Large intestine (tissue), 12 donors: ENCODE measurements around the gene STK24. TPM values are rescaled to one million over a fixed set of nuclear protein-coding genes. Genes with fewer than 3 reads are reported as not detected.
"Not testable (repeated sequence)": the region's sequence is repeated elsewhere in the genome, so short reads cannot be mapped to it uniquely, and the experiment has no call there.

ENCODE experiments used
- DNase-seq, 2 donors: peaks; one replicate each; pipeline versions ENCODE4 v3.0.0 to v3.0.0-alpha.2; 2013
- H3K27ac ChIP-seq: one replicate; pipeline ENCODE4 v1.5.1; 2013; ENCODE audit warnings: low read length
- H3K27me3 ChIP-seq: 2 replicates; pipeline ENCODE4 v1.6.1; 2013; ENCODE audit warnings: low read length; ENCODE audit not compliant: control insufficient read depth, insufficient read depth
- H3K36me3 ChIP-seq: 2 replicates; pipeline ENCODE4 v1.6.1; 2013; ENCODE audit warnings: low read length; ENCODE audit not compliant: control insufficient read depth, insufficient read depth
- H3K4me1 ChIP-seq: one replicate; pipeline ENCODE4 v1.6.1; 2013; ENCODE audit warnings: low read length; ENCODE audit not compliant: control insufficient read depth, insufficient read depth
- H3K4me3 ChIP-seq: one replicate; pipeline ENCODE4 v1.5.1; 2013; ENCODE audit warnings: low read length
- H3K9me3 ChIP-seq: one replicate; pipeline ENCODE4 v1.6.1; 2013; ENCODE audit warnings: mild to moderate bottlenecking, low read depth, low read length, moderate library complexity; ENCODE audit not compliant: control insufficient read depth
- WGBS: methylation state at CpG from one replicate; pipeline ENCODE4 v1.1.5; 2013; ENCODE audit warnings: low lambda C conversion rate; ENCODE audit not compliant: insufficient coverage; 5-methylcytosine and 5-hydroxymethylcytosine counted together
- long read RNA-seq, 11 donors: transcript quantifications; one replicate each; lab custom pipeline, GENCODE V29; 2026
- polyA plus RNA-seq: library from polyadenylated mRNA; unstranded; fragments of 120-200 nt; gene quantifications from one replicate; pipeline ENCODE4 v1.2.1, GENCODE V29; 2013

STK24 gene
- polyA plus RNA-seq: 119 TPM
- long read RNA-seq, donor 1, full-length matches to known transcripts: 9 of 9 reads
- long read RNA-seq, donor 1, partial matches to known transcripts: 0 of 9 reads
- long read RNA-seq, donor 1, other reads (novel, unspliced or antisense): 0 of 9 reads
- long read RNA-seq, donor 2, full-length matches to known transcripts: 31 of 60 reads
- long read RNA-seq, donor 2, partial matches to known transcripts: 29 of 60 reads
- long read RNA-seq, donor 2, other reads (novel, unspliced or antisense): 0 of 60 reads
- long read RNA-seq, donor 3: 0 reads
- long read RNA-seq, donor 4, partial matches to known transcripts: 7 of 8 reads
- long read RNA-seq, donor 4, other reads (novel, unspliced or antisense): 0 of 8 reads
- long read RNA-seq, donor 5, full-length matches to known transcripts: 9 of 9 reads
- long read RNA-seq, donor 5, partial matches to known transcripts: 0 of 9 reads
- long read RNA-seq, donor 5, other reads (novel, unspliced or antisense): 0 of 9 reads
- long read RNA-seq, donor 6, full-length matches to known transcripts: 38 of 125 reads
- long read RNA-seq, donor 6, partial matches to known transcripts: 87 of 125 reads
- long read RNA-seq, donor 6, other reads (novel, unspliced or antisense): 0 of 125 reads
- long read RNA-seq, donor 7, full-length matches to known transcripts: 9 of 38 reads
- long read RNA-seq, donor 7, partial matches to known transcripts: 29 of 38 reads
- long read RNA-seq, donor 7, other reads (novel, unspliced or antisense): 0 of 38 reads
- long read RNA-seq, donor 8, full-length matches to known transcripts: 34 of 57 reads
- long read RNA-seq, donor 8, partial matches to known transcripts: 23 of 57 reads
- long read RNA-seq, donor 8, other reads (novel, unspliced or antisense): 0 of 57 reads
- long read RNA-seq, donor 9, full-length matches to known transcripts: 19 of 34 reads
- long read RNA-seq, donor 9, partial matches to known transcripts: 15 of 34 reads
- long read RNA-seq, donor 9, other reads (novel, unspliced or antisense): 0 of 34 reads
- long read RNA-seq, donor 10, full-length matches to known transcripts: 39 of 44 reads
- long read RNA-seq, donor 10, partial matches to known transcripts: 5 of 44 reads
- long read RNA-seq, donor 10, other reads (novel, unspliced or antisense): 0 of 44 reads
- long read RNA-seq, donor 11, full-length matches to known transcripts: 19 of 40 reads
- long read RNA-seq, donor 11, partial matches to known transcripts: 21 of 40 reads
- long read RNA-seq, donor 11, other reads (novel, unspliced or antisense): 0 of 40 reads

- WGBS: no CpG with 5 or more reads among the region's 103 CpGs
- H3K27ac ChIP-seq: peak within 1 kb of the TSS; percentile 97
- peak within 1 kb of the TSS; percentile 78 for H3K4me3 ChIP-seq
- H3K9me3 ChIP-seq: no peaks in the 10 kb centered on the region
- H3K36me3 ChIP-seq: no peaks in the 10 kb centered on the region
- H3K4me1 ChIP-seq: peaks cover 15% of the 10 kb centered on the region
- peak; percentile 66 to 90 for DNase-seq
- H3K27me3 ChIP-seq: no peaks in the 10 kb centered on the region
Observed at GRCh38 chr13:98576963-98577835, at the start of gene STK24. Gene STK24, minus strand, starts transcription at chr13:98577107. Its CDS starts 321 bp downstream, at chr13:98576786.

DNA sequence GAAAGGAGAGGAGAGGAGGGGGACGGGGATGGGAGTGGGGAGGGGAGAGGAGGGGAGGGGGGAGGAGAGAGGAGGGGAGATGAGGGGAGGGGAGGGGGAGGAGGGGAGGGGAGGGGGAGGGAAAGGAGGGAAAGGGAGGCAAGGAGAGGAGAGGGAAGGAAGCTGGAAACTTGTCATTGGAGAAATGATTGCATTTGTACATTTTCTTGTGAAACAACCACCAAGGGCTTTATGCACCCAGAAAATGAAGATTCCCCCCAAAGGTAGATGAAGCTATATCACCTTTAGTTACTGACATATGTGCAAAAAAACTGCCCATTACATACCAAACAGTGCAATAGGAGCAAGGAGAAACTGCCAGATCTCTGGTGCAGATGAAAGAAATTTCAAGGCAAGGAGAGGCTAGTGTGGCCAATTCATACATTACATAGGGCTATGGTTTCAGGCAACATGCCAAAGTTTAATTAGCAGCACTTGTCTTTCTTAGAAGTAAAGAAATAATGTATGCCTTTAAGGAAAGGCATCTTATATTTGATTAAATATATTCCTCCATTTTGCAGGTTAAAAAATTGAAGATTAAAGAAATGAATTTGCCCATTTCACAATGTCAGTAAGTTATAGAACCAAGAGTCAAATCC lies 49.5 kb upstream of the STK24 start:
- Histone ChIP-seq H3K27ac (no peak overlapping the region), H3K27me3 (no peaks in the 10 kb centered on the region), H3K9me3 (no peaks in the 10 kb centered on the region), H3K36me3 (no peaks in the 10 kb centered on the region), H3K4me3 (no peak overlapping the region), H3K4me1 (no peaks in the 10 kb centered on the region)
- no peak for DNase-seq
- no CpG with 5 or more reads among the region's 1 CpG for WGBS

DNA sequence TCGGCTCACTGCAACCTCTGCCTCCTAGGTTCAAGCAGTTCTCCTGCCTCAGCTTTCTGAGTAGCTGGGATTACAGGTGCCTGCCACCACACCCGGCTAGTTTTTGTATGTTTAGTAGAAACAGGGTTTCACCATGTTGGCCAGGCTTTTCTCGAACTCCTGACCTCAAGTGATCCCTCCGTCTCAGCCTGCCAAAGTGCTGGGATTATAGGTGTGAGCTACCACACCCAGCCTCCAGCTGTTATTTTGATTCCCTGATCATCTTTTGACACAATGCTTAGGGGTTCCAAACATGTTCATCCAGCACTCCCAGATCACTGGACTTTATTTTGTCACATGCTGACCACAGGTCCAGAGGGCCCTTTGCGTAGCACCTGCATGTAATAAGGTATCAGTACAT lies 47.7 kb upstream of the STK24 start:
- H3K27ac ChIP-seq, H3K9me3 ChIP-seq, H3K4me1 ChIP-seq, H3K36me3 ChIP-seq, DNase-seq, H3K27me3 ChIP-seq, H3K4me3 ChIP-seq: not testable (repeated sequence)
- no CpG with 5 or more reads among the region's 5 CpGs for WGBS

DNA sequence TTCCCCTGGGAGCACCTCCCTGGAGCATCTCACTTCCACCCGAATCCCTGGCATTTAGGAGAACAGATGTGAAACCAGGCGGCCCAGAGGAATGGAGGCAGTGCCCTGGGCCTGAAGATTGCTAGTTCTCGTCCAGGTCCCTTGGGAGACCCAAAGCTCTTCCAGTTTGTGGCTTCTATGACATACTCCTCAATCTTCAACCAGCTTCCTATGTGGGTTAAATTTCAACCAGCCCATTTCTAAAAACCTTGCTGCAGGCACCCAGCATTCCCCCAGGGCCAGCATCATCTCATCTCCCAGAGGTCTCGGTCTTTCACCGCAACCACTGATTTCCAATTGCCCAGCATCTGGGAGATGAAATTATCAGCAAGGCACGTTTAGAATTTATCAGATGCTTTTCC lies 46.0 kb upstream of the STK24 start:
- Histone ChIP-seq H3K27me3 (no peaks in the 10 kb centered on the region), H3K27ac (no peak overlapping the region), H3K4me1 (no peaks in the 10 kb centered on the region), H3K4me3 (no peak overlapping the region), H3K36me3 (no peaks in the 10 kb centered on the region), H3K9me3 (no peaks in the 10 kb centered on the region)
- no peak for DNase-seq
- WGBS: no CpG with 5 or more reads among the region's 6 CpGs

GRCh38 chr13:98619556-98619955 lies 42.6 kb upstream of the STK24 start:
- Histone ChIP-seq H3K27ac (no peak overlapping the region), H3K36me3 (no peaks in the 10 kb centered on the region), H3K9me3 (no peaks in the 10 kb centered on the region), H3K4me1 (no peaks in the 10 kb centered on the region), H3K27me3 (no peaks in the 10 kb centered on the region), H3K4me3 (no peak overlapping the region)
- no peak for DNase-seq
- no CpG with 5 or more reads among the region's 3 CpGs for WGBS

DNA sequence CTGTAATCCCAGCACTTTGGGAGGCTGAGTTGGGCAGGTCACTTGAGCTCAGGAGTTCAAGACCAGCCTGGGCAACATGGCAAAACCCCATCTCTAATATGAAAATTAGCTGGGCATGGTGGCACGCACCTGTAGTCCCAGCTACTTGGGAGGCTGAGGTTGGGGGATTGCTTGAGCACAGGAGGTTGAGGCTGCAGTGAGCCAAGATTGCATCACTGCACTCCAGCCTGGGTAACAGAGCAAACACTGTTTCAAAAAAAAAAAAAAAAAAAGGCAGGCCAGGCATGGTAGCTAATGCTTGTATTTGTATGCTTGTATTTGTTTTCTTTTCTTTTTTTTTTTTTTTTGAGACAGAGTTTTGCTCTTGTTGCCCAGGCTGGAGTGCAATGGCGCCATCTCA lies 38.7 kb upstream of the STK24 start:
- not testable (repeated sequence) for H3K4me1 ChIP-seq, DNase-seq, H3K4me3 ChIP-seq, H3K9me3 ChIP-seq, H3K27me3 ChIP-seq, H3K36me3 ChIP-seq, H3K27ac ChIP-seq
- no CpG with 5 or more reads among the region's 2 CpGs for WGBS

- DNase-seq: no peak
- H3K36me3 ChIP-seq: no peaks in the 10 kb centered on the region
- H3K4me1 ChIP-seq: no peaks in the 10 kb centered on the region
- H3K9me3 ChIP-seq: no peaks in the 10 kb centered on the region
- no peaks in the 10 kb centered on the region for H3K27me3 ChIP-seq
- WGBS: no CpG with 5 or more reads among the region's 1 CpG
- H3K27ac ChIP-seq: no peak overlapping the region
- no peak overlapping the region for H3K4me3 ChIP-seq
Observed at GRCh38 chr13:98613591-98613990, 36.7 kb upstream of the STK24 start.

DNA sequence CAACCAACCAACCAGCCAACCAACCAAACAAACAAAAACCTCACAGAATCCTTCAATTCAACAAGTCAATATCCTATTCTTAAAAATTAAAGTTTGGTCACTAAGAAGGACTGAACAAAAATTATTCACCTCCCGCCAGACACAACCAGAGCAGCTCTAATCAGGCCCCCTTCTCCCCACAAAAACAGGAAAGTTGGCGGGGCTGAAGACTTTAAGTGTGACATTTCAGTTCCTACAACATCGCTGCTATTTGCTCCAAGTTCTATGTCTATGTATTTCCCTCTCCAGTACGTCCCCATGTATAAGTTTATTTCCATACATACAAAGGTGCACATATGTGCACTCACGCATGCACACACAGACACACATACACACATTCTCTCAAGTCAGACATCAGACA lies 32.8 kb upstream of the STK24 start:
- no peak overlapping the region for H3K4me3 ChIP-seq
- no peak for DNase-seq
- no peaks in the 10 kb centered on the region for H3K4me1 ChIP-seq
- no peaks in the 10 kb centered on the region for H3K9me3 ChIP-seq
- no peaks in the 10 kb centered on the region for H3K27me3 ChIP-seq
- no peaks in the 10 kb centered on the region for H3K36me3 ChIP-seq
- WGBS: no CpG with 5 or more reads among the region's 5 CpGs
- H3K27ac ChIP-seq: no peak overlapping the region

- no peaks in the 10 kb centered on the region for H3K9me3 ChIP-seq
- H3K36me3 ChIP-seq: no peaks in the 10 kb centered on the region
- no CpG with 5 or more reads among the region's 5 CpGs for WGBS
- no peak overlapping the region for H3K4me3 ChIP-seq
- H3K27me3 ChIP-seq: no peaks in the 10 kb centered on the region
- H3K27ac ChIP-seq: no peak overlapping the region
- no peak for DNase-seq
- no peaks in the 10 kb centered on the region for H3K4me1 ChIP-seq
Observed at GRCh38 chr13:98606296-98606695, 29.4 kb upstream of the STK24 start.
